GM18508 (cell line): ENCODE data around the gene PLEKHG7.
"Not testable (repeated sequence)": the region's sequence is repeated elsewhere in the genome, so short reads cannot be mapped to it uniquely, and the experiment has no call there.

Source experiments
- ATAC-seq: cut with Tn5 transposase; IDR thresholded peaks from one replicate; pipeline ENCODE4 v1.9.1; 2021; ENCODE audit warnings: moderate number of reproducible peaks; ENCODE audit not compliant: insufficient read depth, unreplicated experiment

Gene PLEKHG7

GRCh38 chr12:92702754-92703679, at the start of gene PLEKHG7:
Gene PLEKHG7, plus strand, starts transcription at chr12:92702989. Its CDS starts 3,643 bp downstream, at chr12:92706632.
- peak; percentile 95 for ATAC-seq

GRCh38 chr12:92654256-92654655, 48.5 kb upstream of the PLEKHG7 start:
- not testable (repeated sequence) for ATAC-seq

GRCh38 chr12:92654929-92655328, 47.9 kb upstream of the PLEKHG7 start:
- no peak for ATAC-seq

GRCh38 chr12:92656911-92657310, 45.9 kb upstream of the PLEKHG7 start:
- ATAC-seq, result no peak

- ATAC-seq, result no peak
Measured at GRCh38 chr12:92657770-92658169, 45.0 kb upstream of the PLEKHG7 start.

GRCh38 chr12:92658611-92659010, 44.2 kb upstream of the PLEKHG7 start:
- ATAC-seq, result no peak

- no peak for ATAC-seq
Measured at GRCh38 chr12:92661269-92661668, 41.5 kb upstream of the PLEKHG7 start.

GRCh38 chr12:92665496-92665895, 37.3 kb upstream of the PLEKHG7 start:
- ATAC-seq, result no peak

- no peak for ATAC-seq
Measured at GRCh38 chr12:92668739-92669138, 34.0 kb upstream of the PLEKHG7 start.

- ATAC-seq, result not testable (repeated sequence)
Measured at GRCh38 chr12:92671524-92671923, 31.3 kb upstream of the PLEKHG7 start.

- peak; percentile 90 for ATAC-seq
Measured at GRCh38 chr12:92673756-92674155, 29.0 kb upstream of the PLEKHG7 start.

GRCh38 chr12:92674500-92674899, 28.3 kb upstream of the PLEKHG7 start:
- no peak for ATAC-seq

- ATAC-seq, result no peak
Measured at GRCh38 chr12:92675092-92675865, 27.5 kb upstream of the PLEKHG7 start.

- ATAC-seq, result no peak
Measured at GRCh38 chr12:92676710-92677109, 26.1 kb upstream of the PLEKHG7 start.

- no peak for ATAC-seq
Measured at GRCh38 chr12:92690601-92691000, 12.2 kb upstream of the PLEKHG7 start.

GRCh38 chr12:92695056-92695455, 7.7 kb upstream of the PLEKHG7 start:
- no peak for ATAC-seq

- ATAC-seq, result no peak
Measured at GRCh38 chr12:92695577-92695976, 7.2 kb upstream of the PLEKHG7 start.

GRCh38 chr12:92696216-92696615, 6.6 kb upstream of the PLEKHG7 start:
- ATAC-seq, result no peak

- ATAC-seq, result no peak
Measured at GRCh38 chr12:92698474-92698873, 4.3 kb upstream of the PLEKHG7 start.

GRCh38 chr12:92701441-92701840, 1.3 kb upstream of the PLEKHG7 start:
- ATAC-seq, result no peak

GRCh38 chr12:92703786-92704185, 997 bp downstream of the PLEKHG7 start:
- no peak for ATAC-seq
